ENCODE results near the gene AARS1. TPM values are rescaled to one million over a fixed set of nuclear protein-coding genes. Genes with fewer than 3 reads are reported as not detected.

AARS1 gene
- total and polyA plus RNA-seq, 2 donors (not counting 3 experiments of a cell fraction or from before 2014, with no cell fraction given) = 71.3 to 110 TPM

DNA sequence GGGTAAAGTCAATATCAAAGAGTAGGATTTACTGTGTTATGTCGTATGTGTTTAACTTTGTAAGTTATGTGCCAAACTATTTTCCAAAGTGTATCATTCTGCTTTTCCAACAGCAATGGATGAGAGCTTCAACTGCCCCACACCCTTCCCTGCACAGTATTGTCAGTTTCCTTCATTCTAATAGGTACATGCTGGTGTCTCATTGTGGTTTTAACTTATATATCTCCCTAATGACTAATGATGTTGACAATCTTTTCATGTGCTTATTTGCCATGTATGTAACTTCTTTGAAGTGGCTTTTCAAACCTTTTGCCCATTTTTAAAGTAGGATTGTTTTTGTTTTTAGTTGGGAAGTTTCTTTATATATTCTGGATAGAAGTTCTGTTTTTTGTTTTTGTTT is 13.4 kb upstream of the AARS1 start:
- Histone ChIP-seq H4K20me1 (replicated peaks; ENCODE audit: control insufficient read depth, extremely low read depth, insufficient read depth, low read length) (peaks cover 2% of the 10 kb centered on the region), H3K36me3 (ENCODE audit: control insufficient read depth in 2 of 2, extremely low read depth in 1 of 2, insufficient read depth in 2 of 2, low read length in 2 of 2) (no peaks in the 10 kb centered on the region), H3K9me1 (replicated peaks; ENCODE audit: control insufficient read depth, extremely low read depth, insufficient read depth, low read length) (no peaks in the 10 kb centered on the region), H3K4me3 (replicated peaks in 1 of 3; ENCODE audit: insufficient read depth in 1 of 3, low read depth in 1 of 3, low read length in 3 of 3) (no peak overlapping the region), H3K9me3 (replicated peaks; ENCODE audit: control insufficient read depth, insufficient read depth, low read length) (peaks cover 3% of the 10 kb centered on the region), H3K4me1 (ENCODE audit: control insufficient read depth, extremely low read depth, insufficient read depth, low read length) (peaks cover 6% of the 10 kb centered on the region), H3K27ac (ENCODE audit: insufficient read depth, low read depth, low read length) (no peak overlapping the region), H3K9ac (replicated peaks; ENCODE audit: extremely low read depth, insufficient read depth, low read length) (no peak overlapping the region), H3K27me3 (ENCODE audit: control insufficient read depth in 2 of 2, insufficient read depth in 2 of 2, low read length in 2 of 2) (no peaks in the 10 kb centered on the region), H2AFZ (ENCODE audit: low read depth, low read length) (no peak overlapping the region), H3K4me2 (ENCODE audit: insufficient read depth, low read length) (no peak overlapping the region), H3K79me2 (ENCODE audit: control insufficient read depth, insufficient read depth, low read length) (peaks cover 45% of the 10 kb centered on the region)
- dilution Hi-C loops (cut with MboI; ENCODE audit: extremely low pct_ligation_motif_present, low sequenced_read_pairs) (no loop called here), intact Hi-C loops (cut with micrococcal nuclease) (no loop called here)
- DNase-seq (ENCODE audit: low read depth, low spot score) (no peak), FAIRE-seq (no peak)
- no TSS peak for BruUV-seq (replicated peaks)
- ChIA-PET POLR2A (no interaction called here), CTCF (interaction anchor here (1.7 kb wide), 1 partner anchor 16 kb away, joined by 3 read pairs; no protein-coding TSS in a partner anchor)
- no peak for TF ChIP-seq MYC (IDR thresholded peaks at IDR 0.05; ENCODE audit: low read depth, low read length)
- TF ChIP-seq FOS (IDR thresholded peaks at IDR 0.05; ENCODE audit: borderline replicate concordance, insufficient read depth, low read length) = no peak
- TF ChIP-seq, protein P1, sequence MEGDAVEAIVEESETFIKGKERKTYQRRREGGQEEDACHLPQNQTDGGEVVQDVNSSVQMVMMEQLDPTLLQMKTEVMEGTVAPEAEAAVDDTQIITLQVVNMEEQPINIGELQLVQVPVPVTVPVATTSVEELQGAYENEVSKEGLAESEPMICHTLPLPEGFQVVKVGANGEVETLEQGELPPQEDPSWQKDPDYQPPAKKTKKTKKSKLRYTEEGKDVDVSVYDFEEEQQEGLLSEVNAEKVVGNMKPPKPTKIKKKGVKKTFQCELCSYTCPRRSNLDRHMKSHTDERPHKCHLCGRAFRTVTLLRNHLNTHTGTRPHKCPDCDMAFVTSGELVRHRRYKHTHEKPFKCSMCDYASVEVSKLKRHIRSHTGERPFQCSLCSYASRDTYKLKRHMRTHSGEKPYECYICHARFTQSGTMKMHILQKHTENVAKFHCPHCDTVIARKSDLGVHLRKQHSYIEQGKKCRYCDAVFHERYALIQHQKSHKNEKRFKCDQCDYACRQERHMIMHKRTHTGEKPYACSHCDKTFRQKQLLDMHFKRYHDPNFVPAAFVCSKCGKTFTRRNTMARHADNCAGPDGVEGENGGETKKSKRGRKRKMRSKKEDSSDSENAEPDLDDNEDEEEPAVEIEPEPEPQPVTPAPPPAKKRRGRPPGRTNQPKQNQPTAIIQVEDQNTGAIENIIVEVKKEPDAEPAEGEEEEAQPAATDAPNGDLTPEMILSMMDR (IDR thresholded peaks at IDR 0.05; ENCODE audit: extremely low read depth in 1 of 2, insufficient read depth in 1 of 2, low read depth in 1 of 2, low read length in 2 of 2) = no peak
- no peak for TF ChIP-seq POLR2AphosphoS5 (IDR thresholded peaks at IDR 0.05; ENCODE audit: insufficient read depth, low read depth, low read length)
- TF ChIP-seq, protein P2, sequence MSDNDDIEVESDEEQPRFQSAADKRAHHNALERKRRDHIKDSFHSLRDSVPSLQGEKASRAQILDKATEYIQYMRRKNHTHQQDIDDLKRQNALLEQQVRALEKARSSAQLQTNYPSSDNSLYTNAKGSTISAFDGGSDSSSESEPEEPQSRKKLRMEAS (IDR thresholded peaks at IDR 0.05; ENCODE audit: insufficient read depth, insufficient read length) = no peak
- no peak for TF ChIP-seq POLR2A (IDR thresholded peaks at IDR 0.05; ENCODE audit: low read depth, low read length)
- no peak for TF ChIP-seq EZH2 (IDR thresholded peaks at IDR 0.05; ENCODE audit: borderline replicate concordance, low read depth, low read length, severe bottlenecking)
- no peak for TF ChIP-seq JUN (IDR thresholded peaks at IDR 0.05; ENCODE audit: borderline replicate concordance, insufficient read depth, insufficient read length, low read depth)
- no peak for TF ChIP-seq GATA2 (IDR thresholded peaks at IDR 0.05; ENCODE audit: insufficient read depth, insufficient read length, low read depth, low read length)

Data from endothelial cell of umbilical vein (primary cell).